ENCODE data around the gene IGLL5. TPM values are rescaled to one million over a fixed set of nuclear protein-coding genes. Genes with fewer than 3 reads are reported as not detected.

Gene IGLL5
- total and polyA plus RNA-seq, 9 of the 15 experiments (the other 6 are each of a cell fraction or from before 2014, with no cell fraction given), result not detected

GRCh38 chr22:22855617-22856308 lies 31.9 kb upstream of the IGLL5 start (continued):
- TF ChIP-seq ARID3B (CRISPR knock-in tag; IDR thresholded peaks at IDR 0.05; ENCODE audit: borderline replicate concordance) (no peak), DDX20 (tag; IDR thresholded peaks at IDR 0.05; ENCODE audit: low read depth) (no peak), STAG1 (CRISPR knock-in tag; IDR thresholded peaks at IDR 0.05; ENCODE audit: borderline replicate concordance) (no peak), CREB5 (CRISPR knock-in tag; IDR thresholded peaks at IDR 0.05) (no peak)

GRCh38 chr22:22856364-22856763 lies 31.3 kb upstream of the IGLL5 start:
- H4K20me1 ChIP-seq (replicated peaks; ENCODE audit: control insufficient read depth, insufficient read depth, low read length), result peaks cover 21% of the 10 kb centered on the region
- ChIA-PET POLR2A (interaction anchor here (0.9 to 4.0 kb wide), 16 partner anchors 10 to 267 kb away, joined by 3 to 17 read pairs (median 5); no protein-coding TSS in a partner anchor), CTCF (ENCODE audit: low intra/inter-chr PET ratio) (interaction anchor here (0.7 to 5.5 kb wide), 11 partner anchors 20 to 425 kb away, joined by 3 to 42 read pairs (median 6); no protein-coding TSS in a partner anchor)
- H3K4me1 ChIP-seq (replicated peaks in 1 of 2; ENCODE audit: control insufficient read depth in 2 of 2, insufficient read depth in 2 of 2, low read length in 2 of 2), result no peaks in the 10 kb centered on the region
- no peak overlapping the region for H3K4me3 ChIP-seq
- no peaks in the 10 kb centered on the region for H3K9me3 ChIP-seq (replicated peaks; ENCODE audit: control insufficient read depth, insufficient read depth, low read depth, low read length)
- no TSS peak for BruUV-seq (replicated peaks)
- intact Hi-C loops (cut with micrococcal nuclease), result no loop called here
- WGBS (ENCODE audit: insufficient coverage, low coverage, missing lambda C conversion rate), result under 1% methylated on average over 6 of the region's 6 CpGs
- no peak for DNase-seq (ENCODE audit: extremely low read depth in 1 of 4, low spot score in 3 of 4)
- H2AFZ ChIP-seq (ENCODE audit: low read depth, low read length), result no peak overlapping the region
- no peak for FAIRE-seq
- H3K27ac ChIP-seq (ENCODE audit: extremely low read depth, low read depth, low read length), result no peak overlapping the region
- no peaks in the 10 kb centered on the region for H3K36me3 ChIP-seq (ENCODE audit: control insufficient read depth, insufficient read depth, low read length)
- in situ Hi-C loops (cut with MboI), result no loop called here
- TF ChIP-seq NR2C1 (IDR thresholded peaks at IDR 0.05) (no peak), NR2C1 (tag; IDR thresholded peaks at IDR 0.05) (no peak), ATF2 (CRISPR knock-in tag; IDR thresholded peaks at IDR 0.05) (no peak), SREBF2 (CRISPR knock-in tag; IDR thresholded peaks at IDR 0.05) (no peak), ATF1 (CRISPR knock-in tag; IDR thresholded peaks at IDR 0.05) (peak; percentile 1; the same call in 1 of the 2 replicates), ATF1 (tag; IDR thresholded peaks at IDR 0.05) (no peak), TAL1 (IDR thresholded peaks at IDR 0.05) (no peak)
- peak; percentile 14 for ATAC-seq
- no peaks in the 10 kb centered on the region for H3K79me2 ChIP-seq (ENCODE audit: control insufficient read depth, insufficient read depth, low read length)
- no peak overlapping the region for H3K4me2 ChIP-seq (ENCODE audit: insufficient read depth, low read length)
- H3K9ac ChIP-seq (ENCODE audit: insufficient read depth in 1 of 2, low read depth in 2 of 2, low read length in 2 of 2), result no peak overlapping the region
- H3K27me3 ChIP-seq (ENCODE audit: control insufficient read depth in 2 of 2, insufficient read depth in 2 of 2, low read length in 2 of 2), result peaks cover 22 to 35% of the 10 kb centered on the region in 2 experiments
- peaks cover 3% of the 10 kb centered on the region for H3K9me1 ChIP-seq (ENCODE audit: control insufficient read depth, insufficient read depth, low read length)

Measured in K562 (cell line).